ENCODE measurements around the gene DIDO1.
"Not testable (repeated sequence)": the region's sequence is repeated elsewhere in the genome, so short reads cannot be mapped to it uniquely, and the experiment has no call there.

DIDO1 gene

GRCh38 chr20:62935968-62936585, 9.8 kb upstream of the DIDO1 start:
- DNase-seq (ENCODE audit: insufficient read length, low spot score) (no peak), FAIRE-seq (no peak)
- TF ChIP-seq POLR2A (IDR thresholded peaks at IDR 0.05; ENCODE audit: low read depth, low read length), result no peak

GRCh38 chr20:62935204-62935967, 9.1 kb upstream of the DIDO1 start:
- DNase-seq (ENCODE audit: insufficient read length, low spot score) (no peak), FAIRE-seq (no peak)
- TF ChIP-seq POLR2A (IDR thresholded peaks at IDR 0.05; ENCODE audit: low read depth, low read length), result no peak

GRCh38 chr20:62933966-62934365, 7.7 kb upstream of the DIDO1 start:
- FAIRE-seq (no peak), DNase-seq (ENCODE audit: insufficient read length, low spot score) (no peak)
- no peak for TF ChIP-seq POLR2A (IDR thresholded peaks at IDR 0.05; ENCODE audit: low read depth, low read length)

- no peak for FAIRE-seq
- DNase-seq (ENCODE audit: insufficient read length, low spot score), result no peak
- TF ChIP-seq POLR2A (IDR thresholded peaks at IDR 0.05; ENCODE audit: low read depth, low read length), result no peak
These were observed 5.2 kb upstream of the DIDO1 start for GRCh38 chr20:62931464-62931863.

- no peak for DNase-seq (ENCODE audit: insufficient read length, low spot score)
- FAIRE-seq, result no peak
- TF ChIP-seq POLR2A (IDR thresholded peaks at IDR 0.05; ENCODE audit: low read depth, low read length), result no peak
These were observed 2.8 kb upstream of the DIDO1 start for GRCh38 chr20:62929051-62929538.

- FAIRE-seq, result no peak
These were observed 2.1 kb upstream of the DIDO1 start for GRCh38 chr20:62928246-62928939.

GRCh38 chr20:62927128-62927705, 912 bp upstream of the DIDO1 start:
- no peak for FAIRE-seq
- no peak for TF ChIP-seq POLR2A (IDR thresholded peaks at IDR 0.05; ENCODE audit: low read depth, low read length)
- no peak for DNase-seq (ENCODE audit: insufficient read length, low spot score)

More at GRCh38 chr20:62928246-62928939, 2.1 kb upstream of the DIDO1 start:
- TF ChIP-seq POLR2A (IDR thresholded peaks at IDR 0.05; ENCODE audit: low read depth, low read length), result no peak
- DNase-seq (ENCODE audit: insufficient read length, low spot score), result no peak

GRCh38 chr20:62925420-62926228, 681 bp downstream of the DIDO1 start:
- FAIRE-seq, result no peak

GRCh38 chr20:62925076-62925419, 1.3 kb downstream of the DIDO1 start:
- DNase-seq (ENCODE audit: insufficient read length, low spot score) (no peak), FAIRE-seq (no peak)
- TF ChIP-seq POLR2A (IDR thresholded peaks at IDR 0.05; ENCODE audit: low read depth, low read length), result no peak

More at GRCh38 chr20:62925420-62926228, 681 bp downstream of the DIDO1 start:
- no peak for TF ChIP-seq POLR2A (IDR thresholded peaks at IDR 0.05; ENCODE audit: low read depth, low read length)
- peak; percentile 37 for DNase-seq (ENCODE audit: insufficient read length, low spot score)

- DNase-seq (ENCODE audit: insufficient read length, low spot score) (no peak), FAIRE-seq (no peak)
- no peak for TF ChIP-seq POLR2A (IDR thresholded peaks at IDR 0.05; ENCODE audit: low read depth, low read length)
These were observed 1.7 kb downstream of the DIDO1 start for GRCh38 chr20:62924442-62925075.

GRCh38 chr20:62923669-62924441, 2.5 kb downstream of the DIDO1 start:
- no peak for TF ChIP-seq POLR2A (IDR thresholded peaks at IDR 0.05; ENCODE audit: low read depth, low read length)
- FAIRE-seq, result no peak

GRCh38 chr20:62923059-62923668, 3.1 kb downstream of the DIDO1 start:
- FAIRE-seq, result not testable (repeated sequence)
- peak; percentile 75 for DNase-seq (ENCODE audit: insufficient read length, low spot score)

More at GRCh38 chr20:62923669-62924441, 2.5 kb downstream of the DIDO1 start:
- DNase-seq (ENCODE audit: insufficient read length, low spot score), result no peak
